ENCODE data around the gene GOLT1B.

The GOLT1B gene

DNA sequence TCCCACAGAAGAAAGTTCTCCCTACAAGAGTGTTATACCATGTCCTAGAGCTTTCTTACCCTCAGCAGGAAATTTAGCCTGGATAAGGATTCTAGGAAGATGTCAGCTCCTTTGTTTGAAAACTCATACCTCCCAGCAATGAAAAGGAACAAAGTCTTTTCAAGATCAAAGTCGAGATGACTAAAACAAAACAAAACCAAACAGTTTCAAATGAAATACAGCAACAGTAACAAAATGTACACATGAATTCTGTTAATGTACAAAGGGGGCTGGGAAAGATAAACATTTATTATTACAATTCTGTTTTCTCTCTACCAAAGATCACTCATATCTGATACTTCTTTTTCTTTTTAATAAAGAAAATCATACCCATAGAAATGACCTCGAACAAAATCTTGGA, 61.3 kb downstream of the GOLT1B start:
- Histone ChIP-seq H3K27ac (no peak overlapping the region), H3K36me3 (no peaks in the 10 kb centered on the region), H3K9me3 (no peaks in the 10 kb centered on the region), H3K4me1 (ENCODE audit: control insufficient read depth in 1 of 2, insufficient read depth in 1 of 2, low read depth in 1 of 2, low read length in 1 of 2) (no peaks in the 10 kb centered on the region), H3K27me3 (no peaks in the 10 kb centered on the region), H3K4me3 (ENCODE audit: low read depth in 1 of 2, low read length in 1 of 2) (no peak overlapping the region)
- TF ChIP-seq, protein P1, sequence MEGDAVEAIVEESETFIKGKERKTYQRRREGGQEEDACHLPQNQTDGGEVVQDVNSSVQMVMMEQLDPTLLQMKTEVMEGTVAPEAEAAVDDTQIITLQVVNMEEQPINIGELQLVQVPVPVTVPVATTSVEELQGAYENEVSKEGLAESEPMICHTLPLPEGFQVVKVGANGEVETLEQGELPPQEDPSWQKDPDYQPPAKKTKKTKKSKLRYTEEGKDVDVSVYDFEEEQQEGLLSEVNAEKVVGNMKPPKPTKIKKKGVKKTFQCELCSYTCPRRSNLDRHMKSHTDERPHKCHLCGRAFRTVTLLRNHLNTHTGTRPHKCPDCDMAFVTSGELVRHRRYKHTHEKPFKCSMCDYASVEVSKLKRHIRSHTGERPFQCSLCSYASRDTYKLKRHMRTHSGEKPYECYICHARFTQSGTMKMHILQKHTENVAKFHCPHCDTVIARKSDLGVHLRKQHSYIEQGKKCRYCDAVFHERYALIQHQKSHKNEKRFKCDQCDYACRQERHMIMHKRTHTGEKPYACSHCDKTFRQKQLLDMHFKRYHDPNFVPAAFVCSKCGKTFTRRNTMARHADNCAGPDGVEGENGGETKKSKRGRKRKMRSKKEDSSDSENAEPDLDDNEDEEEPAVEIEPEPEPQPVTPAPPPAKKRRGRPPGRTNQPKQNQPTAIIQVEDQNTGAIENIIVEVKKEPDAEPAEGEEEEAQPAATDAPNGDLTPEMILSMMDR (IDR thresholded peaks at IDR 0.05): no peak

DNA sequence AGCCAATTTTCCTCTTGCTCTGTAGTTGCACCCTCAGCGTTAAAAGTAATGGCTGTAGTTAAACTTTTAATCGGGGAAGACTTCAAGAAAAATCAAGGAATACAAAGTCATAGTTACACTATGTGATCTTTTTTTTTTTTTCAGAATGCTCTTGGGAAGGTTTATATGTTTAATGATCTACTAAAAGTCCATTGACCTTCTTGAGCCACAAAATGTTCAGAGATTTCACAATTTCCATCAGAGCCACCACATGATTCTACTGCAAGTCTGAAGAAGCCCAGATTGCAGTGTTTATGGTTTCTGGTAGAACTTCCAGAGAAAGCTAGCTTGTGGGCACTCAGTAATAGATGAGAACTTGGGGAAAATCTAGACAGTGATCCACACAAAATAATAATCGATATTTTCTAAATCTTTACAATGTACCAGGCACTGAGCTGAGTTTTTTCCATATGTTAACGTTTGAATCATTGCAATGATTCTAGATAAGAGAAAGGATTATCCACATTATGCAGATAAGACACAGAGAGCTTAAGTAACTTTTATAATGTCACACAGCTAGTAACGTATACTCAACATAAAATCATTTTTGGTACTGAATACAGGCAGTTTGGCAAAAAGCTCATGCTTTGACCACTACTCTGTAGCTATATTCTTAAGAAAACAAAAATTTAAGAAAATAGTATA, 64.8 kb downstream of the GOLT1B start:
- no peaks in the 10 kb centered on the region for H3K27me3 ChIP-seq
- no peak overlapping the region for H3K4me3 ChIP-seq (ENCODE audit: low read depth in 1 of 2, low read length in 1 of 2)
- TF ChIP-seq, protein P1 (IDR thresholded peaks at IDR 0.05): no peak
- no peak overlapping the region for H3K27ac ChIP-seq
- no peaks in the 10 kb centered on the region for H3K36me3 ChIP-seq
- H3K4me1 ChIP-seq (ENCODE audit: control insufficient read depth in 1 of 2, insufficient read depth in 1 of 2, low read depth in 1 of 2, low read length in 1 of 2): no peaks in the 10 kb centered on the region
- H3K9me3 ChIP-seq: no peaks in the 10 kb centered on the region

DNA sequence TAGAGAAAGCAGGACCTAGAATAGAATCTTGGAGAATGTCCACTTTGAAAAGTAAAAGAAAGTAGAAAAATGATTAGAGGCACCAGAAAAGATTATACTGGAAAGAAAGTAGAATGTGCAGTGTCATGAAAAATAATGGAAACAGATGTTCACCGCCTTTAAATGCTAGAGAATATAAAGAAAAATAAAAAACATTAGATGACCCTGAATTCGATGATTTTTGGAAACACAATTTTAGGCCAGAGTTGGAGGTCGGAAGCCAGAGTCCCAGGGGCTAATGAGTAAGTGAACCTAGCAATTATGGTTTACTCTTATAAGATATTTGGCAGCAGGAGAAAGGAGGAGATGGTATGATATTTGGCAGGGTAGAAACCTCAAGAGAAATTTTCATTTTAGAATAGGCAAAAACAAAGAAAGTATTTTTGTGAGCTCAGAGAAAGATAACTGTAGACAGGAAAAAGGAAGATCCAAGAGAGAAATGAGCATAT, 65.4 kb downstream of the GOLT1B start:
- H3K36me3 ChIP-seq: no peaks in the 10 kb centered on the region
- TF ChIP-seq, protein P1 (IDR thresholded peaks at IDR 0.05): no peak

More for the DNA sequence above, 65.4 kb downstream of the GOLT1B start:
- Histone ChIP-seq H3K27me3 (no peaks in the 10 kb centered on the region), H3K9me3 (no peaks in the 10 kb centered on the region), H3K4me1 (ENCODE audit: control insufficient read depth in 1 of 2, insufficient read depth in 1 of 2, low read depth in 1 of 2, low read length in 1 of 2) (no peaks in the 10 kb centered on the region), H3K4me3 (ENCODE audit: low read depth in 1 of 2, low read length in 1 of 2) (no peak overlapping the region), H3K27ac (no peak overlapping the region)
